Epithelial cell of esophagus (primary cell): ENCODE results near the gene EOMES.

ENCODE experiments used
- DNase-seq: peaks from one replicate; pipeline ENCODE4 v3.0.0; 2010; ENCODE audit warnings: low read depth
- H3K4me3 ChIP-seq: 2 replicates; pipeline ENCODE4 v1.5.1; 2011; ENCODE audit warnings: mild to moderate bottlenecking, low read length, control low read depth
- CTCF ChIP-seq: IDR thresholded peaks from 2 replicates; pipeline ENCODE4 v1.5.1; 2011; ENCODE audit warnings: low read depth, mild to moderate bottlenecking, low read length, control low read depth, inconsistent platforms; ENCODE audit not compliant: insufficient read depth; ENCODE audit errors: missing control alignments

Gene EOMES

GRCh38 chr3:27715454-27715806, 6.7 kb downstream of the EOMES start:
- no peak for TF ChIP-seq CTCF
- no peak for DNase-seq
- H3K4me3 ChIP-seq: no peak overlapping the region

- DNase-seq: peak; percentile 62
- no peak overlapping the region for H3K4me3 ChIP-seq
- TF ChIP-seq CTCF: no peak
Observed at GRCh38 chr3:27714692-27715453, 7.2 kb downstream of the EOMES start.

GRCh38 chr3:27714146-27714526, 8.0 kb downstream of the EOMES start:
- no peak for DNase-seq
- TF ChIP-seq CTCF: no peak
- no peak overlapping the region for H3K4me3 ChIP-seq

- DNase-seq: no peak
- peak overlapping the region; percentile 57 for H3K4me3 ChIP-seq
- TF ChIP-seq CTCF: no peak
Observed at GRCh38 chr3:27713435-27714145, 8.5 kb downstream of the EOMES start.

GRCh38 chr3:27713078-27713423, 9.1 kb downstream of the EOMES start:
- TF ChIP-seq CTCF: no peak
- H3K4me3 ChIP-seq: peak overlapping the region; percentile 57
- no peak for DNase-seq

GRCh38 chr3:27712136-27713077, 9.7 kb downstream of the EOMES start:
- TF ChIP-seq CTCF: peak; percentile 83
- DNase-seq: peak; percentile 83
- H3K4me3 ChIP-seq: peak overlapping the region; percentile 57
